ENCODE results near the gene NAGA. TPM values are rescaled to one million over a fixed set of nuclear protein-coding genes. Genes with fewer than 3 reads are reported as not detected.

Gene NAGA
- total and polyA plus RNA-seq, 2 experiments from 2014 or later, result 25.9 to 40.4 TPM

DNA sequence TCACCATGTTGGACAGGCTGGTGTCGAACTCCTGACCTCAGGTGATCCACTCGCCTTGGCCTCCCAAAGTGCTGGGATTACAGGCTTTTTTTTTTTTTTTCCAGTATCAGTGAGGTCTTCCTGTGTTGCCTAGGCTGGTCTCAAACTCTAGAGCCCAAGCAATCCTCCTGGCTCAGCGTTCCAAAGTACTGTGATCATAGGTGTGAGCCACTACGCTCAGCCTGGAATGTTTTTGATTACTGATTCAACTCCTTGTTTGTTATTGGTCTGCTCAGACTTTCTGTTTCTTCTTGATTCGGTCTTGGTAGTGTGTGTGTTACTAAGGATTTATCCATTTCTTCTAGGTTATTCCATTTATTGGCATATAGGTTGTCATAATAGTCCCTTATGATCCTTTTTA is 31.3 kb downstream of the NAGA start:
- Histone ChIP-seq H3K27ac (no peak overlapping the region), H3K9ac (no peak overlapping the region), H3K27me3 (replicated peaks; ENCODE audit: insufficient read depth) (no peaks in the 10 kb centered on the region), H3K4me1 (ENCODE audit: insufficient read depth) (no peaks in the 10 kb centered on the region), H3K36me3 (ENCODE audit: low read depth) (no peaks in the 10 kb centered on the region), H3K9me3 (ENCODE audit: low read depth) (no peaks in the 10 kb centered on the region), H3K4me3 (no peak overlapping the region), H2AFZ (no peak overlapping the region), H4K20me1 (ENCODE audit: insufficient read depth) (no peaks in the 10 kb centered on the region), H3K4me2 (ENCODE audit: unreplicated experiment) (no peak overlapping the region), H3K9me2 (ENCODE audit: insufficient read depth) (no peaks in the 10 kb centered on the region), H3K79me2 (ENCODE audit: insufficient read depth) (no peaks in the 10 kb centered on the region), H3F3A (ENCODE audit: insufficient read depth) (no peaks in the 10 kb centered on the region)
- in situ Hi-C loops (cut with MboI), result no loop called here
- WGBS, 2 experiments (ENCODE audit: low coverage in 1 of 2, low lambda C conversion rate in 2 of 2, missing lambda C conversion rate in 2 of 2), result 81 to 86% methylated on average over 5 of the region's 5 CpGs
- peak; percentile 20 for DNase-seq
- TF ChIP-seq EZH2phosphoT487 (IDR thresholded peaks at IDR 0.05; ENCODE audit: insufficient read depth, low read depth) (no peak), EZH2 (IDR thresholded peaks at IDR 0.05; ENCODE audit: insufficient read depth, poor library complexity, severe bottlenecking) (no peak)

DNA sequence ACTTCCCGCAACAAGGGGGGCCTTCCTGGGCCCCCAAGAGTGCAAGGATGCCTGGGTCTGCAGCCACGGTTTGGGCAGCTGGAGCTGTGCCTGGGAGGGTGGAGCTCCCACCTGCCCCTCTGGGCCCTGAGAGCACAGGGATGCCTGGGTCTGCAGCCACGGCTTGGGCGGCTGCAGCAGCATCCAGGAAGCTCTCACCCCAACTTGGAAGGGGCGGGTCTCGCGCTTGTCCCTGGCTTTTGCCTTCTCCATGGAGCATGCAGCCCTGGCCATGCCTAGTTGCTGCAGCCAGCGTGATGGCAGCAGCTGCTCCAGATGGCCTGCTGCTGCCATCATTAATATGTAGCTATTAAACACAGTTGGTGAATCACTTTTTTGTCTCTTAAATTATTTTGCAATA is 35.4 kb downstream of the NAGA start:
- H3F3A ChIP-seq (ENCODE audit: insufficient read depth), result no peaks in the 10 kb centered on the region
- WGBS, 2 experiments (ENCODE audit: low coverage in 1 of 2, low lambda C conversion rate in 2 of 2, missing lambda C conversion rate in 2 of 2), result 69 to 71% methylated on average over 8 of the region's 8 CpGs

DNA sequence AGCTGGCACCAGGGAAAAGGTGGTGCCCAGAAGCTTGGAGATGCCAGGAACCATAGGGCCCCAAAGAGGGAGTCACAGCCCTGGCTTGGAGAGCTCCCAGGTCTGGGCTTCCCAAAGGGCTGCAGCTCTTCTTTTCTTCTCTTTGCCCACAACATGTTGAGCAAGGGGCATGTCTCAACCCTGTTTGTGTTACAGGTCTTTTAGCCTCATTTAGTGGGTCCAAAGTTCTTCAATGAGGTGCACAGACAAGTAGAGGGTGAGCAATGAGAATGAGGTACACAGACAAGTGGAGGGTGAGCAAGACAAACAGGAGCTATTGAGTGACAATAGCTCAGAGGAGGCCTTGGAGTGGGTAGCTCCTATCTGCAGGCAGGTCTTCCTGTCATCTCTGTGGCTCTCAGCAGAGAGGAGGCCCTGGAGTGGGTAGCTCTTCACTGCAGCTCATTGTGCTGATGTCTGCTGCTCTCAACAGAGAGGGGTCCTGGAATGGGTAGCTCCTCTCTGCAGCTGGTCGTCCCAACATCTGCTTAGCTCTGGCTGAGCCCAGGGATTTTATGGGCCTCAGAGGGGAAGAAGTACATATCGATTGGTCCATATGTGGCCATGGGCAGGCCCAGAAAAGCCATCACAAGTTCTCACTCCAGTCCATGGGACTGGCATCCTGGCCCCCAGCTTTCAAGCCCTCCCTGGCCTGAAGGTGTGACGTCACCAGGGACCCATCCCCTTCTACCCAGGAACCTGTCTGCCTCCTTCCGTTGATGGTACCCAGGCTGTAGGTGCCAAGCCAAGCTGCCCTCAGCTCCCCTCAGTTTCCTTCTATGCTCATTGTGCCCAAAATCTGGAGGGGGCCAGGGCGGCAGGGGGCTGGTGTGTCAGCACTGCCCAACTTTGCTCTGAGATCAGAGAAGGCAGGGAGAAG is 37.1 kb downstream of the NAGA start:
- in situ Hi-C loops (cut with MboI), result no loop called here
- 46 to 57% methylated on average over 5 of the region's 5 CpGs for WGBS, 2 experiments (ENCODE audit: low coverage in 1 of 2, low lambda C conversion rate in 2 of 2, missing lambda C conversion rate in 2 of 2)
- Histone ChIP-seq H3K4me1 (ENCODE audit: insufficient read depth) (no peaks in the 10 kb centered on the region), H3K4me2 (ENCODE audit: unreplicated experiment) (no peak overlapping the region), H3K27ac (no peak overlapping the region), H3K79me2 (ENCODE audit: insufficient read depth) (no peaks in the 10 kb centered on the region), H3K36me3 (ENCODE audit: low read depth) (no peaks in the 10 kb centered on the region), H3F3A (ENCODE audit: insufficient read depth) (no peaks in the 10 kb centered on the region), H3K9ac (no peak overlapping the region), H2AFZ (no peak overlapping the region), H3K9me2 (ENCODE audit: insufficient read depth) (no peaks in the 10 kb centered on the region), H3K4me3 (no peak overlapping the region), H3K27me3 (replicated peaks; ENCODE audit: insufficient read depth) (no peaks in the 10 kb centered on the region), H4K20me1 (ENCODE audit: insufficient read depth) (no peaks in the 10 kb centered on the region), H3K9me3 (ENCODE audit: low read depth) (no peaks in the 10 kb centered on the region)
- no peak for DNase-seq
- TF ChIP-seq EZH2 (IDR thresholded peaks at IDR 0.05; ENCODE audit: insufficient read depth, poor library complexity, severe bottlenecking), result no peak
- TF ChIP-seq EZH2phosphoT487 (IDR thresholded peaks at IDR 0.05; ENCODE audit: insufficient read depth, low read depth), result no peak

More for the DNA sequence above, 35.4 kb downstream of the NAGA start:
- Histone ChIP-seq H3K4me3 (no peak overlapping the region), H3K27ac (no peak overlapping the region), H3K4me1 (ENCODE audit: insufficient read depth) (no peaks in the 10 kb centered on the region), H3K36me3 (ENCODE audit: low read depth) (no peaks in the 10 kb centered on the region), H3K4me2 (ENCODE audit: unreplicated experiment) (no peak overlapping the region), H3K9me3 (ENCODE audit: low read depth) (no peaks in the 10 kb centered on the region), H3K9me2 (ENCODE audit: insufficient read depth) (no peaks in the 10 kb centered on the region), H2AFZ (no peak overlapping the region), H3K27me3 (replicated peaks; ENCODE audit: insufficient read depth) (no peaks in the 10 kb centered on the region), H3K9ac (no peak overlapping the region), H4K20me1 (ENCODE audit: insufficient read depth) (no peaks in the 10 kb centered on the region), H3K79me2 (ENCODE audit: insufficient read depth) (no peaks in the 10 kb centered on the region)
- in situ Hi-C loops (cut with MboI), result no loop called here
- TF ChIP-seq EZH2 (IDR thresholded peaks at IDR 0.05; ENCODE audit: insufficient read depth, poor library complexity, severe bottlenecking) (no peak), EZH2phosphoT487 (IDR thresholded peaks at IDR 0.05; ENCODE audit: insufficient read depth, low read depth) (no peak)
- no peak for DNase-seq

DNA sequence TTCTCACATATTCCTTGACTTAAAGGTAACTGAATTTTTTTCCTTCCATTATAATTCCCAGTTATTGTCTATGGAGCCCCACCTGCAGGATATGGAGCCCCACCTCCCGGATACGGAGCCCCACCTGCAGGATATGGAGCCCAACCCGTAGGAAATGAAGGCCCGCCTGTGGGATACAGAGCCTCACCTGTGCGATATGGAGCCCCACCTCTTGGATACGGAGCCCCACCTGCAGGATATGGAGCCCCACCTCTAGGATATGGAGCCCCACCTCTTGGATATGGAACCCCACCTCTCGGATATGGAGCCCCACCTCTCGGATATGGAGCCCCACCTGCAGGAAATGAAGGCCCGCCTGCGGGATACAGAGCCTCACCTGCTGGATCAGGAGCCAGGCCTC is 43.9 kb downstream of the NAGA start:
- Histone ChIP-seq H3K9ac (no peak overlapping the region), H3K4me2 (ENCODE audit: unreplicated experiment) (no peak overlapping the region), H3K79me2 (ENCODE audit: insufficient read depth) (no peaks in the 10 kb centered on the region), H2AFZ (no peak overlapping the region), H3K9me2 (ENCODE audit: insufficient read depth) (no peaks in the 10 kb centered on the region), H3K27me3 (replicated peaks; ENCODE audit: insufficient read depth) (no peaks in the 10 kb centered on the region), H4K20me1 (ENCODE audit: insufficient read depth) (no peaks in the 10 kb centered on the region), H3K4me1 (ENCODE audit: insufficient read depth) (no peaks in the 10 kb centered on the region), H3F3A (ENCODE audit: insufficient read depth) (no peaks in the 10 kb centered on the region), H3K9me3 (ENCODE audit: low read depth) (no peaks in the 10 kb centered on the region), H3K4me3 (no peak overlapping the region), H3K36me3 (ENCODE audit: low read depth) (no peaks in the 10 kb centered on the region), H3K27ac (no peak overlapping the region)
- no peak for TF ChIP-seq EZH2phosphoT487 (IDR thresholded peaks at IDR 0.05; ENCODE audit: insufficient read depth, low read depth)
- TF ChIP-seq EZH2 (IDR thresholded peaks at IDR 0.05; ENCODE audit: insufficient read depth, poor library complexity, severe bottlenecking), result no peak
- in situ Hi-C loops (cut with MboI), result no loop called here
- DNase-seq, result no peak
- 83 to 86% methylated on average over 10 of the region's 10 CpGs for WGBS, 2 experiments (ENCODE audit: low coverage in 1 of 2, low lambda C conversion rate in 2 of 2, missing lambda C conversion rate in 2 of 2)
